Neural cell (in vitro differentiated cells): ENCODE data around the gene CD70.

ENCODE experiments used
- CTCF ChIP-seq: fragments of 450-650 bp; IDR thresholded peaks from 2 replicates; pipeline ENCODE4 v1.5.1; 2014; ENCODE audit warnings: antibody characterized with exemption, mild to moderate bottlenecking, moderate library complexity; ENCODE audit not compliant: poor library complexity, severe bottlenecking
- EP300 ChIP-seq: fragments of 450-650 bp; conservative IDR thresholded peaks from 2 replicates; pipeline ENCODE4 v1.6.1; 2014; ENCODE audit warnings: antibody characterized with exemption, mild to moderate bottlenecking, moderate library complexity; ENCODE audit not compliant: poor library complexity, severe bottlenecking
- EZH2 ChIP-seq: fragments of 200-600, 300-800 bp; shearing (Covaris generic), sonication (generic); IDR thresholded peaks from 2 replicates; pipeline ENCODE4 v1.6.1; 2014; ENCODE audit warnings: antibody characterized with exemption, low read length, borderline replicate concordance, mild to moderate bottlenecking; ENCODE audit not compliant: insufficient read depth, poor library complexity, severe bottlenecking
- MXI1 ChIP-seq: fragments of 450-650 bp; conservative IDR thresholded peaks from 2 replicates; pipeline ENCODE4 v1.6.1; 2014; ENCODE audit warnings: antibody characterized with exemption, mild to moderate bottlenecking; ENCODE audit not compliant: poor library complexity, severe bottlenecking
- POLR2AphosphoS5 ChIP-seq: IDR thresholded peaks from 2 replicates; pipeline ENCODE4 v1.6.1; 2012
- RAD21 ChIP-seq: fragments of 450-650 bp; conservative IDR thresholded peaks from 2 replicates; pipeline ENCODE4 v1.6.1; 2014; ENCODE audit warnings: antibody characterized with exemption, mild to moderate bottlenecking, moderate library complexity
- REST ChIP-seq: IDR thresholded peaks from 2 replicates; pipeline ENCODE4 v1.6.1; 2012; ENCODE audit warnings: borderline replicate concordance
- SMC3 ChIP-seq: fragments of 450-650 bp; conservative IDR thresholded peaks from 2 replicates; pipeline ENCODE4 v1.6.1; 2014; ENCODE audit warnings: antibody characterized with exemption, mild to moderate bottlenecking, moderate library complexity; ENCODE audit not compliant: poor library complexity
- TAF1 ChIP-seq: IDR thresholded peaks from 2 replicates; pipeline ENCODE4 v1.6.1; 2012; ENCODE audit warnings: low read depth

GRCh38 chr19:6568816-6569215, 22.1 kb downstream of the CD70 start:
- TF ChIP-seq CTCF: no peak
- no peak for TF ChIP-seq EZH2
- TF ChIP-seq REST: no peak
- TF ChIP-seq EP300: no peak
- TF ChIP-seq TAF1: no peak
- TF ChIP-seq POLR2AphosphoS5: no peak
- no peak for TF ChIP-seq MXI1
- no peak for TF ChIP-seq RAD21
- no peak for TF ChIP-seq SMC3
